ENCODE data around the gene TPT1.

GRCh38 chr13:45336025-45336800 lies 4.8 kb downstream of the TPT1 start:
- TF ChIP-seq CTCF (IDR thresholded peaks at IDR 0.05; ENCODE audit: low read depth, low read length): no peak
- no peak for TF ChIP-seq EZH2phosphoT487 (IDR thresholded peaks at IDR 0.05; ENCODE audit: low read depth)

Measured in OCI-LY3 (cell line).